ENCODE data around the gene ATF1. TPM values are rescaled to one million over a fixed set of nuclear protein-coding genes. Genes with fewer than 3 reads are reported as not detected.
"Not testable (repeated sequence)": the region's sequence is repeated elsewhere in the genome, so short reads cannot be mapped to it uniquely, and the experiment has no call there.

Gene ATF1
- total RNA-seq, 1 donor from 2014 or later: 42.5 TPM

DNA sequence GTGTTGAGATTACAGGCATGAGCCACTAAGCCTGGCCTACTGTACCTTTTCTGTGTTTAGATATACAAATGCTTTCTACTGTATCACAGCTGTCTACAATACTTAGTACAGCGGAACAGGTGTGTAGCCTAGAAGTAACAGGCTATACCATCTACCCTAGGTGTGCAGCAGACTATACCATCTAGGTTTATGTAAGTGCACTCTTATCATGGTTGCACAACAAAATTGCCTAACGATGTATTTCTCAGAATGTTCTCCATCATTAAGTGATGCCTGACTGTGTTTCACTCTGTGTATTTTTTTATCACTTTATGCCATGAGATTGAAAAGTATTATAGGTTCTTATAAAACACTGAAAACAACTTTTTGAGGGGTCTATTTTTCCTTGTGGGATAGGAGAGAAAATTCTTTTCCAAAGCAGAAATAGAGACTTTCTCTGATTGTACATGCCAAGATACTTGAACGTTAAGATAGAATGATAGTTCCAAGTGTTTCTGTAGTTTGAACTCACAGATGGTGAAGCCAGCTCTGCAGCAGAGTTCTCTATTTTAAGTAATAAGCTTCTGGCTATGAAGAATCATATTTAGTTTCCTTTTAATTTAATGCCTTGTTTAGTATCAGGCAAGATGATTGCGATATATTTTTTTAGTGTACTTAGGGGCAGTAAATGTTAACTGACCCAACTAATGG, 95.9 kb downstream of the ATF1 start:
- ChIA-PET CTCF (no interaction called here), POLR2A (no interaction called here)
- no peaks in the 10 kb centered on the region for H3K27me3 Mint-ChIP-seq
- no peak for DNase-seq
- no peaks in the 10 kb centered on the region for H3K4me1 Mint-ChIP-seq
- H3K36me3 Mint-ChIP-seq (ENCODE audit: low read depth): no peaks in the 10 kb centered on the region
- intact Hi-C loops (cut with micrococcal nuclease): no loop called here
- no peak overlapping the region for H3K4me3 Mint-ChIP-seq
- H3K9me3 Mint-ChIP-seq: peaks cover 6% of the 10 kb centered on the region
- ATAC-seq (ENCODE audit: low read depth): no peak
- TF ChIP-seq, protein P1, sequence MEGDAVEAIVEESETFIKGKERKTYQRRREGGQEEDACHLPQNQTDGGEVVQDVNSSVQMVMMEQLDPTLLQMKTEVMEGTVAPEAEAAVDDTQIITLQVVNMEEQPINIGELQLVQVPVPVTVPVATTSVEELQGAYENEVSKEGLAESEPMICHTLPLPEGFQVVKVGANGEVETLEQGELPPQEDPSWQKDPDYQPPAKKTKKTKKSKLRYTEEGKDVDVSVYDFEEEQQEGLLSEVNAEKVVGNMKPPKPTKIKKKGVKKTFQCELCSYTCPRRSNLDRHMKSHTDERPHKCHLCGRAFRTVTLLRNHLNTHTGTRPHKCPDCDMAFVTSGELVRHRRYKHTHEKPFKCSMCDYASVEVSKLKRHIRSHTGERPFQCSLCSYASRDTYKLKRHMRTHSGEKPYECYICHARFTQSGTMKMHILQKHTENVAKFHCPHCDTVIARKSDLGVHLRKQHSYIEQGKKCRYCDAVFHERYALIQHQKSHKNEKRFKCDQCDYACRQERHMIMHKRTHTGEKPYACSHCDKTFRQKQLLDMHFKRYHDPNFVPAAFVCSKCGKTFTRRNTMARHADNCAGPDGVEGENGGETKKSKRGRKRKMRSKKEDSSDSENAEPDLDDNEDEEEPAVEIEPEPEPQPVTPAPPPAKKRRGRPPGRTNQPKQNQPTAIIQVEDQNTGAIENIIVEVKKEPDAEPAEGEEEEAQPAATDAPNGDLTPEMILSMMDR (IDR thresholded peaks at IDR 0.05): no peak
- no peak overlapping the region for H3K27ac Mint-ChIP-seq

DNA sequence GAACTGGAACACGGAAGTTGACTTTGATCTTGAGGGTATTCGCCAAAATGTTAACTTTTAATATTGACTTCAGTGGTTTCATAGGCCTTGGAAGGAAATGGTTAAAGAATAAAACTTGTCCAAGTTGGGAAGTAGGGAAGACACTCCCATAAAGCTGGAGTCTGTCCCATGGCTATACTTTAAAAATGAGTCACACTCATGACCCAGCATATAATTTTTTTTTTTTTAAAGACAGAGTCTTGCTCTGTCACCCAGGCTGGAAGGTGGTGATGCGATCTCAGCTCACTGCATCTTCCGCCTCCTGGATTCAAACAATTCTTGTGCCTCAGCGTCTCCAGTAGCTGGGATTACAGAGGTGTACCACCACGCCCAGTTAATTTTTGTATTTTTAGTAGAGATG, 98.4 kb downstream of the ATF1 start:
- intact Hi-C loops (cut with micrococcal nuclease): no loop called here
- Mint-ChIP-seq H3K4me1 (no peaks in the 10 kb centered on the region), H3K9me3 (peaks cover 7% of the 10 kb centered on the region), H3K27ac (no peak overlapping the region), H3K27me3 (no peaks in the 10 kb centered on the region), H3K4me3 (no peak overlapping the region), H3K36me3 (ENCODE audit: low read depth) (peaks cover 2% of the 10 kb centered on the region)
- TF ChIP-seq, protein P1 (IDR thresholded peaks at IDR 0.05): no peak
- POLR2A ChIA-PET: no interaction called here
- CTCF ChIA-PET: no interaction called here
- DNase-seq (no peak), ATAC-seq (ENCODE audit: low read depth) (no peak)

DNA sequence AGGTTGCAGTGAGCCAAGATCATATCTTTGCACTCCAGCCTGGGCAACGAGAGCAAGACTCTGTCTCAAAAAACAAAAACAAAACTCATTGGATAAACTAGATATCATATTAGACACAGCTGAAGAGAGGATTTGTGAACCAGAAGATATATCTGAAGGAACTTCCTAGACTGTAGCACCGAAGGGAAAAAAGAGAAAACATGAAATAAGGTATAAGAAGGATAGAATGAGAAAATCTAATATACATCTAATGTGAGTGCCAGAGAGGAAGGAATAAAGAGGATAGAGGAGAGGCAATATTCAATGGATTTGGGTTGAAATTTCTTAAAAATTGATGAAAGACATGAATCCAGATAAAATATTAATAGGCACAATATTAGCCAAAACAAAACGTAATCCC, 101.4 kb downstream of the ATF1 start:
- H3K27me3 Mint-ChIP-seq: no peaks in the 10 kb centered on the region
- peaks cover 15% of the 10 kb centered on the region for H3K9me3 Mint-ChIP-seq
- no peak overlapping the region for H3K27ac Mint-ChIP-seq
- ATAC-seq (ENCODE audit: low read depth): no peak
- TF ChIP-seq, protein P1 (IDR thresholded peaks at IDR 0.05): no peak
- no peak overlapping the region for H3K4me3 Mint-ChIP-seq
- no peaks in the 10 kb centered on the region for H3K4me1 Mint-ChIP-seq
- peaks cover 2% of the 10 kb centered on the region for H3K36me3 Mint-ChIP-seq (ENCODE audit: low read depth)
- ChIA-PET POLR2A (no interaction called here), CTCF (no interaction called here)
- DNase-seq: no peak
- intact Hi-C loops (cut with micrococcal nuclease): no loop called here

DNA sequence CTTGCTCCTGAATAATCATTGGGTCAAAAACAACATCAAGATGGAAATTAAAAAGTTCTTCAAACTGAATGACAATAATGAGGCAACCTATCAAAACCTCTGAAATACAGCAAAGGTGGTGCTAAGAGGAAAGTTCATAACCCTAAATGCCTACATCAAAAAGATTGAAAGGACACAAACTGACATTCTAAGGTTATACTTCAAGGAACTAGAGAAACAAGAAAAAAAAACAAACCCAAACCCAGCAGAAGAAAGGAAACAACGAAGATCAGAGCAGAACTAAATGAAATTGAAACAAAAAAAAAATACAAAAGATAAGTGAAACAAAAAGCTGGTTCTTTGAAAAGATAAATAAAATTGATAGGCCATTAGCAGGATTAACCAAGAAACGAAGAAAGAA, 105.0 kb downstream of the ATF1 start:
- H3K4me1 Mint-ChIP-seq; CTCF ChIA-PET; H3K27ac Mint-ChIP-seq; H3K4me3 Mint-ChIP-seq; POLR2A ChIA-PET; H3K36me3 Mint-ChIP-seq (ENCODE audit: low read depth); intact Hi-C loops (cut with micrococcal nuclease); DNase-seq; ATAC-seq (ENCODE audit: low read depth); H3K27me3 Mint-ChIP-seq: not testable (repeated sequence)
- H3K9me3 Mint-ChIP-seq: peaks cover 15% of the 10 kb centered on the region

Other genes starting within 250 kb of the ATF1 start
- not detected in 2 replicates for gene TMPRSS12, start 78.8 kb downstream of the ATF1 start, total RNA-seq
- gene HIGD1C, start 188.4 kb downstream of the ATF1 start, total RNA-seq: not detected in 2 replicates

All from activated B cell treated with CpG ODN at 0.5 μM for 24 hours (primary cell).